GM12878 (cell line): ENCODE measurements around the gene GGNBP2. TPM values are rescaled to one million over a fixed set of nuclear protein-coding genes. Genes with fewer than 3 reads are reported as not detected.

Experiments
- ATAC-seq: fragments of 200-7000 bp; cut with Tn5 transposase; 3 replicates; pipeline ENCODE4 v1.9.1; 2020; ENCODE audit warnings: mild to moderate bottlenecking, moderate library complexity
- BruUV-seq: library from RNA; stranded (reverse); fragments of 400-500 nt; replicated peaks from 2 replicates; lab custom pipeline; 2021; lab: Mats Ljungman, UMichigan
- CTCF ChIA-PET: fragments of 300-600 bp; sonication (Branson Sonifier 250); formaldehyde crosslinking; extraction: SDS; loops from one replicate; lab custom pipeline; 2021; ENCODE audit warnings: inconsistent platforms; lab: Yijun Ruan, JAX
- POLR2A ChIA-PET: fragments of 350-600 bp; formaldehyde crosslinking; extraction: SDS; loops from one replicate; lab custom pipeline; 2021; ENCODE audit warnings: inconsistent platforms; lab: Charles Lee
- RAD21 ChIA-PET: fragments of 300-600 bp; sonication (Branson Sonifier 250); formaldehyde crosslinking; loops from one replicate; lab custom pipeline; 2023; ENCODE audit warnings: antibody characterized with exemption; ENCODE audit not compliant: unreplicated experiment; lab: Charles Lee
- SMC1A ChIA-PET: fragments of 300-600 bp; sonication (Branson Sonifier 250); formaldehyde crosslinking; loops from one replicate; lab custom pipeline; 2023; ENCODE audit not compliant: unreplicated experiment, uncharacterized antibody; lab: Charles Lee
- DNase-seq: peaks from one replicate; pipeline ENCODE4 v3.0.0-alpha.2; 2011; ENCODE audit warnings: low read depth, low spot score
- FAIRE-seq: peaks from 3 replicates; lab custom pipeline; 2011; peaks lifted over from hg19 to GRCh38; lab: Jason Lieb, UNC
- H2AFZ ChIP-seq: 2 replicates; pipeline ENCODE4 v1.6.0; 2011; ENCODE audit warnings: low read depth, low read length, control low read depth; ENCODE audit not compliant: control insufficient read depth
- H3K27ac ChIP-seq: 2 replicates; pipeline ENCODE4 v1.5.1; 2011; ENCODE audit warnings: control low read depth; ENCODE audit not compliant: control insufficient read depth, insufficient read depth
- H3K27me3 ChIP-seq, 2 experiments: replicated peaks in 1 of 2; 2 replicates each; pipeline versions ENCODE4 v1.6.0 to v1.6.1; 2011; ENCODE audit warnings: low read length in 1 of 2; ENCODE audit not compliant: control insufficient read depth in 2 of 2, insufficient read depth in 2 of 2
- H3K36me3 ChIP-seq, 2 experiments: 2 replicates each; pipeline ENCODE4 v1.5.1; 2011; ENCODE audit warnings: low read length in 1 of 2; ENCODE audit not compliant: control insufficient read depth in 2 of 2, insufficient read depth in 2 of 2
- H3K4me1 ChIP-seq: 2 replicates; pipeline ENCODE4 v1.6.1; 2011; ENCODE audit warnings: mild to moderate bottlenecking, low read length, moderate library complexity, mixed read lengths; ENCODE audit not compliant: control insufficient read depth, insufficient read depth
- H3K4me2 ChIP-seq: 2 replicates; pipeline ENCODE4 v1.6.0; 2011; ENCODE audit warnings: control low read depth; ENCODE audit not compliant: control insufficient read depth, insufficient read depth
- H3K4me3 ChIP-seq: fragments of 200-600 bp; sonication (generic); 2 replicates; pipeline ENCODE4 v1.5.1; 2016
- H3K79me2 ChIP-seq: 2 replicates; pipeline ENCODE4 v1.6.0; 2011; ENCODE audit warnings: low read length; ENCODE audit not compliant: control insufficient read depth, insufficient read depth
- H3K9ac ChIP-seq: 2 replicates; pipeline ENCODE4 v1.8.0; 2011; ENCODE audit warnings: low read length, control low read depth, mixed read lengths; ENCODE audit not compliant: control insufficient read depth, insufficient read depth
- H3K9me3 ChIP-seq: replicated peaks from 3 replicates; pipeline ENCODE4 v1.5.1; 2011; ENCODE audit warnings: mild to moderate bottlenecking, low read length; ENCODE audit not compliant: control insufficient read depth, insufficient read depth
- H4K20me1 ChIP-seq: 2 replicates; pipeline ENCODE4 v1.6.0; 2011; ENCODE audit not compliant: control insufficient read depth, insufficient read depth
- BHLHE40 ChIP-seq, 2 experiments: fragments of 450-650 bp in 1 of 2; IDR thresholded peaks; 2 replicates each; pipeline ENCODE4 v1.6.1; 2011 to 2017; ENCODE audit warnings: low read depth in 2 of 2, borderline replicate concordance in 1 of 2, improper control_type of control experiment in 1 of 2, low read length in 1 of 2, mild to moderate bottlenecking in 1 of 2
- CREB1 ChIP-seq: IDR thresholded peaks from 2 replicates; pipeline ENCODE4 v1.6.1; 2012; ENCODE audit warnings: low read depth, mild to moderate bottlenecking, inconsistent platforms
- MLLT1 ChIP-seq: fragments of 450-650 bp; IDR thresholded peaks from 2 replicates; pipeline ENCODE4 v1.6.1; 2016; ENCODE audit warnings: mild to moderate bottlenecking
- SREBF2 ChIP-seq: IDR thresholded peaks from 2 replicates; pipeline ENCODE4 v1.6.1; 2012; ENCODE audit warnings: mild to moderate bottlenecking, low read length
- SRF ChIP-seq, 2 experiments: IDR thresholded peaks; 2 replicates each; pipeline ENCODE4 v1.6.1; 2011; ENCODE audit warnings: low read depth in 2 of 2, low read length in 2 of 2, mild to moderate bottlenecking in 1 of 2, moderate library complexity in 1 of 2
- WGBS: methylation state at CpG from one replicate; pipeline ENCODE4 v1.1.6; 2016; ENCODE audit warnings: low lambda C conversion rate; ENCODE audit not compliant: insufficient replicate concordance, insufficient coverage; ENCODE audit errors: missing lambda C conversion rate; 5-methylcytosine and 5-hydroxymethylcytosine counted together
- in situ Hi-C: fragments of 300-500 bp; cut with MboI; formaldehyde crosslinking; loops from 9 replicates; pipeline ENCODE4 v1.14.3; 2018; ENCODE audit warnings: mixed read lengths
- intact Hi-C: fragments of 100-400 bp; cut with micrococcal nuclease; formaldehyde crosslinking; loops from one replicate; pipeline ENCODE4 v1.14.2; 2022; ENCODE audit not compliant: unreplicated experiment
- polyA plus RNA-seq, 11 experiments: library from polyadenylated mRNA; depleted of rRNA in 4 of 11; unstranded in 6 of 11; stranded (reverse) in 5 of 11; fragments of >200 nt; fragmentation: Nextera tagmentation in 4 of 11; fragmentation: Illumina TruSeq in 1 of 11; extraction: Ambion mirVana in 4 of 11; extraction: Trizol in 1 of 11; gene quantifications; 1 replicate in 1 of 11; 2 replicates in 10 of 11; pipeline versions ENCODE4 v1.2.1 to v1.2.3, GENCODE V29; 2011 to 2016; ENCODE audit warnings: inconsistent platforms in 2 of 11, missing spikeins in 2 of 11, low read depth in 1 of 11
- total RNA-seq, 4 experiments: library from RNA; depleted of rRNA in 3 of 4; stranded (reverse); fragments of >200 nt in 3 of 4; fragmentation: Illumina TruSeq in 1 of 4; extraction: Trizol in 1 of 4; gene quantifications; 2 replicates each; pipeline versions ENCODE4 v1.2.1 to v1.2.3, GENCODE V29; 2013 to 2021

GGNBP2 gene
- total and polyA plus RNA-seq, 10 of the 15 experiments (the other 5 are each of a cell fraction or from before 2014, with no cell fraction given), result 36.3 to 82.0 (median 50.0) TPM

- RAD21 ChIA-PET, result no interaction called here
- ATAC-seq, result no peak
- Histone ChIP-seq H3K4me2 (no peak overlapping the region), H3K79me2 (no peaks in the 10 kb centered on the region), H3K9ac (no peak overlapping the region), H3K4me1 (no peaks in the 10 kb centered on the region)
- intact Hi-C loops, result loop anchor here (10.0 kb wide), 1 partner anchor 82 kb away; no protein-coding TSS in a partner anchor
- TF ChIP-seq MLLT1 (peak; percentile 88), BHLHE40 (IDR thresholded peaks at IDR 0.05; ENCODE audit: borderline replicate concordance in 1 of 2, low read depth in 2 of 2, low read length in 1 of 2) (no peak), CREB1 (no peak), SRF (IDR thresholded peaks at IDR 0.05; ENCODE audit: low read depth in 2 of 2, low read length in 2 of 2) (peak in 1 of 2 experiments; percentile 50; a peak in 1 of 4 replicates), SREBF2 (no peak)
- TF ChIP-seq, all 136 proteins: peak for 2
- no peak for FAIRE-seq
- no peak overlapping the region for H3K4me3 ChIP-seq
- POLR2A ChIA-PET, result interaction anchor here (0.9 kb wide), 1 partner anchor 21 kb away, joined by 3 read pairs; no protein-coding TSS in a partner anchor
- no peaks in the 10 kb centered on the region for H4K20me1 ChIP-seq
- in situ Hi-C loops, result loop anchor here (25.0 kb wide), 2 partner anchors 439 to 614 kb away; no protein-coding TSS in a partner anchor
- no peak for DNase-seq
- no peaks in the 10 kb centered on the region for H3K9me3 ChIP-seq
- no peaks in the 10 kb centered on the region for H3K36me3 ChIP-seq
- H3K27me3 ChIP-seq, result no peaks in the 10 kb centered on the region
- SMC1A ChIA-PET, result no interaction called here
- CTCF ChIA-PET, result interaction anchor here (1.2 to 1.4 kb wide), 2 partner anchors 510 to 617 kb away, joined by 3 to 4 read pairs; no protein-coding TSS in a partner anchor
- no TSS peak for BruUV-seq
- H3K27ac ChIP-seq, result no peak overlapping the region
- H2AFZ ChIP-seq, result no peak overlapping the region
- 53% methylated on average over 3 of the region's 3 CpGs for WGBS
Measured at GRCh38 chr17:36623281-36623680, 78.6 kb downstream of the GGNBP2 start.
